Measurements from ENCODE around the gene FBXO24.

- TF ChIP-seq CTCF (optimal IDR thresholded peaks at IDR 0.05 in 1 of 3, IDR thresholded peaks at IDR 0.05 in 1 of 3, conservative IDR thresholded peaks at IDR 0.05 in 1 of 3; ENCODE audit: extremely low read depth in 1 of 3, insufficient read depth in 2 of 3, low read length in 3 of 3) = no peak
- TF ChIP-seq EZH2 (IDR thresholded peaks at IDR 0.05; ENCODE audit: low read length) = no peak
These were observed 14.4 kb upstream of the FBXO24 start for GRCh38 chr7:100571829-100572116.
